Duodenal mucosa (tissue), 2 donors: ENCODE data around the gene CAMK1D.

Source experiments
- H3K27ac ChIP-seq: one replicate; pipeline ENCODE4 v1.7.0; 2013; ENCODE audit warnings: low read depth, low read length
- H3K27me3 ChIP-seq, 2 donors: one replicate each; pipeline ENCODE4 v1.7.0; 2013; ENCODE audit warnings: low read length in 2 of 2, control low read depth in 1 of 2; ENCODE audit not compliant: insufficient read depth in 2 of 2, control insufficient read depth in 1 of 2
- H3K36me3 ChIP-seq, 2 donors: one replicate each; pipeline ENCODE4 v1.7.0; 2013; ENCODE audit warnings: low read length in 2 of 2, control low read depth in 1 of 2; ENCODE audit not compliant: insufficient read depth in 2 of 2, control insufficient read depth in 1 of 2
- H3K4me1 ChIP-seq, 2 donors: one replicate each; pipeline ENCODE4 v1.7.0; 2013; ENCODE audit warnings: low read length in 2 of 2, control low read depth in 1 of 2; ENCODE audit not compliant: insufficient read depth in 2 of 2, control insufficient read depth in 1 of 2
- H3K4me3 ChIP-seq, 2 donors: one replicate each; pipeline ENCODE4 v1.7.0; 2013; ENCODE audit warnings: low read length in 2 of 2, low read depth in 1 of 2
- H3K9ac ChIP-seq, 2 donors: one replicate each; pipeline ENCODE4 v1.7.0; 2013; ENCODE audit warnings: low read length in 2 of 2, low read depth in 1 of 2
- H3K9me3 ChIP-seq, 2 donors: one replicate each; pipeline ENCODE4 v1.7.0; 2013; ENCODE audit warnings: low read length in 2 of 2, control low read depth in 1 of 2; ENCODE audit not compliant: control insufficient read depth in 1 of 2

Gene CAMK1D

DNA sequence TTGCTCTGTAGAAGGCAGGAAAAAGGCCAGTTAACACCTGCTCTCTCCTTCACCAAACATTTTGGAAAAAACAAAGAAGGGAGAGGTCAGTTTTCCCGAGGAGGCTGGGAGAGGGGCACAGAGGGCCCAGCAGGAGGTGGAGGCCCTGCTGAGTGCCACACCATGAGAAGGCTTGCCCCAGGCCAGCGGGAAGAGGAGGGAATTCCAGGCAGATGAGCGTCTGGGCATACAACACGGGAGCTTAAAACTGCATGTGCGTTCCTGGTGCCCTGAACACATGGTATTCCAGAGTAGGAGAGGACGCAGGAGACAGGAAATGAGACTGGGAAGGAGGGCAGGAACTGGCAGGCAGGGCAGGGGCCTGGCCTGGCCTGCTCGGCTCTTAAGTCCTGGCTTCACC, 469.7 kb downstream of the CAMK1D start:
- Histone ChIP-seq H3K9ac (no peak overlapping the region), H3K9me3 (peaks cover 0 to 4% of the 10 kb centered on the region in 2 donors), H3K4me1 (no peaks in the 10 kb centered on the region), H3K4me3 (no peak overlapping the region), H3K27me3 (no peaks in the 10 kb centered on the region), H3K36me3 (peaks cover 10 to 28% of the 10 kb centered on the region in 2 donors), H3K27ac (no peak overlapping the region)

- Histone ChIP-seq H3K4me3 (no peak overlapping the region), H3K27ac (no peak overlapping the region), H3K9ac (no peak overlapping the region), H3K36me3 (peaks cover 5 to 23% of the 10 kb centered on the region in 2 donors), H3K27me3 (no peaks in the 10 kb centered on the region), H3K9me3 (no peaks in the 10 kb centered on the region), H3K4me1 (no peaks in the 10 kb centered on the region)
Measured at GRCh38 chr10:12819656-12820055, 470.3 kb downstream of the CAMK1D start.

GRCh38 chr10:12822126-12822892, 473.0 kb downstream of the CAMK1D start:
- H3K9ac ChIP-seq, result no peak overlapping the region
- no peaks in the 10 kb centered on the region for H3K27me3 ChIP-seq
- H3K27ac ChIP-seq, result no peak overlapping the region
- no peaks in the 10 kb centered on the region for H3K4me1 ChIP-seq
- H3K36me3 ChIP-seq, result peaks cover 0 to 6% of the 10 kb centered on the region in 2 donors
- H3K4me3 ChIP-seq, result no peak overlapping the region
- H3K9me3 ChIP-seq, result no peaks in the 10 kb centered on the region

DNA sequence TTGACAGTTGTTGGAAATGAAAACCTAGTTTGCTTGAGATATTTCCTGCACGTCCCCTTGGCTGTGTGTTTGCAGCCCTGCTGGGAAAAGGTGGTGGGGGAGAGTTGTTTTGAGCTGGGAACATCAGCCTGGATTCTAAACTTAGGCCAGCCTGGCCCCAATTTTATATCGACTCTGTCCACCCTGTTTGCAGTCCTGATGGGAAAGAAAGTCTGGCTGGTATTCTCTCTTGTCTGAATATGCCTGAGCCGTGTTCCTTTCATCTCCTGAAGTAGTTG, 473.5 kb downstream of the CAMK1D start:
- Histone ChIP-seq H3K4me3 (no peak overlapping the region), H3K4me1 (no peaks in the 10 kb centered on the region), H3K27me3 (no peaks in the 10 kb centered on the region), H3K9me3 (no peaks in the 10 kb centered on the region), H3K36me3 (peaks cover 0 to 4% of the 10 kb centered on the region in 2 donors), H3K27ac (no peak overlapping the region), H3K9ac (no peak overlapping the region)

DNA sequence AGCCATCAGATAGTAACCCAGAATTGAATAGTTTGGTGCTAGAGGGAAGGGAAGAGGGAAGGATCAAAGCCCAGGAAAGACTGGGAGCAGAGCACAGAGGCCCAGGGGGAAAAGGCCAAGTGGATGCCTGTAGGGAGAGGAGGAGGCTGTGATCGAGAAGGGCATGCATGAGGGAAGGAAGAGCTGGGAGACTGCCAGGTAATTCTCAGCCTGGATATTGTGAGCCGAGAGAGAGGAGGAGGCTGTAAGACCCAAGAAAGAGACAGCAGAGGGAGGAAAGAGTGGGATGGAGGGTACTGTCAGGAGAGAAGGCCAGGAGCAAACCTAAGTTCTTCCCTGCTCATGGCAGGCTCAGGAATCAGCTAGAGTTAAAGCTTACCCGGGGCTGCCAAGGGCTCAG, 474.0 kb downstream of the CAMK1D start:
- H3K4me3 ChIP-seq, result no peak overlapping the region
- H3K27ac ChIP-seq, result no peak overlapping the region
- H3K4me1 ChIP-seq, result no peaks in the 10 kb centered on the region
- peaks cover 0 to 4% of the 10 kb centered on the region in 2 donors for H3K36me3 ChIP-seq
- no peaks in the 10 kb centered on the region for H3K9me3 ChIP-seq
- no peaks in the 10 kb centered on the region for H3K27me3 ChIP-seq
- no peak overlapping the region for H3K9ac ChIP-seq

- Histone ChIP-seq H3K4me1 (no peaks in the 10 kb centered on the region), H3K36me3 (peaks cover 0 to 2% of the 10 kb centered on the region in 2 donors), H3K4me3 (no peak overlapping the region), H3K9ac (no peak overlapping the region), H3K27me3 (no peaks in the 10 kb centered on the region), H3K9me3 (no peaks in the 10 kb centered on the region), H3K27ac (no peak overlapping the region)
Measured at GRCh38 chr10:12825260-12825849, 476.0 kb downstream of the CAMK1D start.

- Histone ChIP-seq H3K4me3 (no peak overlapping the region), H3K27ac (no peak overlapping the region), H3K9ac (no peak overlapping the region), H3K27me3 (no peaks in the 10 kb centered on the region), H3K36me3 (no peaks in the 10 kb centered on the region), H3K9me3 (no peaks in the 10 kb centered on the region), H3K4me1 (no peaks in the 10 kb centered on the region)
Measured at GRCh38 chr10:12826800-12827372, 477.5 kb downstream of the CAMK1D start.

DNA sequence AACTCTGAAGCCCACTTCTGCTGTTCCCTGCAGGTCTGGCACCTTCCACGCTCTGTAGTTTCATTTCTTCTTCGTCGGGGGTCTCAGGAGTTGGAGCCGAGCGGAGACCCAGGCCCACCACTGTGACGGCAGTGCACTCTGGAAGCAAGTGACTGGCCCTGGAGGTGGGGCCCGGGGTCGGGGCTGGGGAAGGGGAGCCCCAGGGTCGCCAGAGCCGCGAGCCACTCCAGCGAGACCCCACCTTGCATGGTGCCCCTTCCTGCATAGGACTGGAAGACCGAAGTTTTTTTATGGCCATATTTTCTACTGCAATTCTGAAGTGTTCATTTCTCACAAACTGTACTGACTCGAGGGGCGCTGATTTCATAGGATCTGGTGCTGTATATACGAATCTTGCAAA, 479.4 kb downstream of the CAMK1D start:
- Histone ChIP-seq H3K27ac (no peak overlapping the region), H3K36me3 (no peaks in the 10 kb centered on the region), H3K9ac (no peak overlapping the region), H3K27me3 (no peaks in the 10 kb centered on the region), H3K4me1 (no peaks in the 10 kb centered on the region), H3K4me3 (no peak overlapping the region), H3K9me3 (no peaks in the 10 kb centered on the region)

DNA sequence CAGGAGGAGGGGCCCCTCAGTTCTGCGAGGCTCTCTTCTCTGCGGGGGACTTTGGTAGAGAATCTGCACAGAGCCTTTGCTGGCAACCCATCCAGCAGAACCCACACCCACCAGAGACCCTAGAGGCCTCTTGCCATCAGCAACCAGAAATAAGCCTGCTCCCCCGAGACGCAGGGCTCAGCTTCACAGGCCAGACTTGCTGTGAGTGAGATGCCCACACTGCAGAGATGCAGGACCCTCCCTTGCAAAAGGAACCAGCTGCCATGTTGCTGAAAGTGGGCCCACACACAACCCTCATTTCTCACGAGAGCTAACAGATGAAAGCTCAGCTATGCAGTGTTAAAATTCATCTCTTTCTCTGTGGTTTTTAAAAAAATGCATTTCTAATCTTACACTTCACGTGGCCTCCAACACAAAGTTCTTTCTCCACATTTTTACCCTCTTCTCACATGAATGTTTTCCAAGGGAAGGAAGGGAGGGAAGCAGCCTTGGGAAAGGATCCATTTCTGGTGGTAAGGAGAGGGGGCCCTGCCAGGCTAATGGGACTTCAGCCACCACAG, 480.6 kb downstream of the CAMK1D start:
- Histone ChIP-seq H3K9ac (no peak overlapping the region), H3K9me3 (no peaks in the 10 kb centered on the region), H3K27ac (no peak overlapping the region), H3K27me3 (no peaks in the 10 kb centered on the region), H3K4me3 (no peak overlapping the region), H3K4me1 (no peaks in the 10 kb centered on the region), H3K36me3 (no peaks in the 10 kb centered on the region)

DNA sequence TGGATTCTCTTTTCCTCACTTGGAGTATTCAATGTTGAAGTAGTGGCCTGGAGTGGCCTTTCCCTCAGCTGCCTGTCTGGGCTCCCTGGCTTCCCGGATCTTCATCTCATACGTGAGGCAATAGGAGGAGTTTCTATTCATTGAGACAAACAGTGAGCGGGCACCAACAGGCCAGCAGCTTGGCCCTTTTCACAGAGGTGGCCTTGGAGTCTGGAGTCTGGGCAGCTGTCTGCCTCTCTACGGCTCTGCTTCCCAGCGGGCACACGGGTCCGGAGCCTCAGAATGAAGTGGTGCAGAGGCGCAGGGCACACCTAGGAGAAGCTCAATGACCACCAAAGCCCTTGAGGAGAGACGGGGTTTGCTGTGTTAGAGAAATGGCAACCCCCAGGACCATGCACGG, 482.7 kb downstream of the CAMK1D start:
- no peak overlapping the region for H3K27ac ChIP-seq
- H3K4me1 ChIP-seq, result no peaks in the 10 kb centered on the region
- H3K27me3 ChIP-seq, result no peaks in the 10 kb centered on the region
- H3K9ac ChIP-seq, result no peak overlapping the region
- no peaks in the 10 kb centered on the region for H3K36me3 ChIP-seq
- no peaks in the 10 kb centered on the region for H3K9me3 ChIP-seq
- H3K4me3 ChIP-seq, result no peak overlapping the region
